VCaP (cell line): ENCODE data around the gene ROMO1.

Experiments
- H3K27ac ChIP-seq: fragments of 450-650 bp; 2 replicates; pipeline ENCODE4 v1.5.1; 2017
- TF ChIP-seq, protein P1 (sequence below): fragments of 450-650 bp; conservative IDR thresholded peaks from 2 replicates; pipeline ENCODE4 v1.5.1; 2017; ENCODE audit warnings: mild to moderate bottlenecking, moderate library complexity

Gene ROMO1

DNA sequence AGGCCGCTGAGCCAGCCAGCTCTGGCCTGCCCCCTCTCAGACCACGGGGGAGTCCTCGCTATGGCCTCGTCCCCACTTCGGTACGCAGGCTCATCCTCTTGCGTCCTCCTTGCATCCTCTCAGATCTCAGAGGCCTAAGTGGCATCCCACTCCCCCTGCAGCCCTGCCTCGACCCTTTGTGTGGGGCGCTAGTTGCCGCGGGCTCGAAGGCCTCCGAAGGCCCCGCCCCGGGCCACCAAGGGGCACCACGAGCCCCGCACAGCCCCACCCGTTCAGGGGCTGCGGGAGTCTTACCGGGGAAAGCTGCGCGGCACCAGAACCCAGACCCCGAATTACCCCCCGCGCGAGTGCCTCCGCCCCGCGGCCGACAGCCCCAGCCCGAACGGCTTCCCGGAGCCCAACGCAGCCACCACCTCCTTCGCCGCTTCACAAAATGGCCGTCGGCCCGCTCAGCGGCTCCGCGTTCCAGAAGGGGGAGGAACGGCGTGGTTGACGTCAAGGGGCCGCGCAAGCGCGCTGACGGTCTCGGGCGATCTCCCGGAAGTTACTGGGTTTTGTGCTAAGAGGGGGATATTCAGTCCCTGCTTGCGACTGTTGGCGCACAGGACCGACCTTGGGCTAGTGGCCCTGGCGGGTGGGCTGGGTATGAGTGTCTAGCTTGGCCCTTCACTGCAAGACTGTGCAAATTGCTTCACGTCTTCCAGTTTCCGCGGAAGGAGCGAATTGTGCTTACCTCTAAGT lies 34.6 kb upstream of the ROMO1 start, which contains the start of the genes CPNE1 and RBM12:
TSS of gene CPNE1 (minus strand) at position 435 of the 741 bp plus-strand sequence. CDS start 31,977 bp downstream, outside the sequence.
TSS of gene RBM12 (minus strand) at position 435 of the 741 bp plus-strand sequence. CDS start 9,578 bp downstream, outside the sequence.
- TF ChIP-seq, protein P1, sequence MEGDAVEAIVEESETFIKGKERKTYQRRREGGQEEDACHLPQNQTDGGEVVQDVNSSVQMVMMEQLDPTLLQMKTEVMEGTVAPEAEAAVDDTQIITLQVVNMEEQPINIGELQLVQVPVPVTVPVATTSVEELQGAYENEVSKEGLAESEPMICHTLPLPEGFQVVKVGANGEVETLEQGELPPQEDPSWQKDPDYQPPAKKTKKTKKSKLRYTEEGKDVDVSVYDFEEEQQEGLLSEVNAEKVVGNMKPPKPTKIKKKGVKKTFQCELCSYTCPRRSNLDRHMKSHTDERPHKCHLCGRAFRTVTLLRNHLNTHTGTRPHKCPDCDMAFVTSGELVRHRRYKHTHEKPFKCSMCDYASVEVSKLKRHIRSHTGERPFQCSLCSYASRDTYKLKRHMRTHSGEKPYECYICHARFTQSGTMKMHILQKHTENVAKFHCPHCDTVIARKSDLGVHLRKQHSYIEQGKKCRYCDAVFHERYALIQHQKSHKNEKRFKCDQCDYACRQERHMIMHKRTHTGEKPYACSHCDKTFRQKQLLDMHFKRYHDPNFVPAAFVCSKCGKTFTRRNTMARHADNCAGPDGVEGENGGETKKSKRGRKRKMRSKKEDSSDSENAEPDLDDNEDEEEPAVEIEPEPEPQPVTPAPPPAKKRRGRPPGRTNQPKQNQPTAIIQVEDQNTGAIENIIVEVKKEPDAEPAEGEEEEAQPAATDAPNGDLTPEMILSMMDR = no peak
- H3K27ac ChIP-seq = peak within 1 kb of the TSS; percentile 97

DNA sequence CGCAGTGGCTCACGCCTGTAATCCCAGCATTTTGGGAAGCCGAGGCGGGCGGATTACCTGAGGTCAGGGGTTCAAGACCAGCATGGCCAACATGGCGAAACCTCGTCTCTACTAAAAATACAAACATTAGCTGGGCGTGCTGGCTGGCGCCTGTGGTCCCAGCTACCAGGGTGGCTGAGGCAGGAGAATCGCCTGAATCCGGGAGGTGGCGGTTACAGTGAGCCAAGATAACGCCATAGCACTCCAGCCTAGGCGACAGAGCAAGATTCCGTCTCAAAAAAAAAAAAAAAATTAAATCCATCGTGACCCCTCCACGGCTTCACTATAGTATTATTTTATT lies 33.3 kb upstream of the ROMO1 start:
- peak overlapping the region; percentile 97 for H3K27ac ChIP-seq
- TF ChIP-seq, protein P1 = no peak

DNA sequence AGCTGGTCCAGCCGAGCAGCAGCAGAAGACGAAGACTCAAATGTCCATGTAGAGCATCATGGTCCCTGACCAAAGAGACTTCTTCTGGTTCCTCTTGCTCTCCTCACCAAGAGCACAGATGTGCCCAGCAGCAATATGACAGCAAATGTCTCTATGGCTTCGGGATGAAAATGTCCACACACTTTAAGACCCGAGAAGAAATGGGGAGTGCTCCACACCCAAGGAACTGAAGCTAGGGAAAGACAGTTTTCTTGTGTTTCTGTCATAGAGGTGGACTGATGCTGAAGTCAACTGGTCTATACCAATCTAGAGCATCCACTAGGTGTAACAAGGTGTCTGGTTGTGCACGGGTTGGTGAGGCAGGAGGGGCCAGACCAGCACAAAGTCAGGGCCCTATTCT lies 30.0 kb upstream of the ROMO1 start:
- TF ChIP-seq, protein P1 = no peak
- no peak overlapping the region for H3K27ac ChIP-seq

DNA sequence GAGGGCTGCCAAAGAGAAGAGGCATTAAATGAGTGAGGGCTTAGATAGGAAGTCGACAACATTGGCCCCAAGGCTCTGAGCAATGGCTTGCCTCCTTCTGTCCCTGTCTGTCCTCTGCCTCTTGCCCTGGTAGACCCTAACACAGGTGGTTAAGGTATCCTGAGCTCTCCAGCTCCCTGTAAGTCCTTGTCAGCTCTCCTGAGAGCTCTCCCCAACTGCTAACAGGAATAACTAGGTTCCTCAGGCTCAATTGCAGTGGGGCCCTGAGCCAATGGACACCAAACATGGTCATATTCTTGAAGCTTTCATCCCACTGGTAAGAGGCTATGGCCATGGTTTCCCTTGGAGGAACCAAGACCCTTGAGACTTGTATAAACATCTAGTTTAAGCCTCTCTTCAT lies 29.5 kb upstream of the ROMO1 start:
- TF ChIP-seq, protein P1 = no peak
- H3K27ac ChIP-seq = no peak overlapping the region

DNA sequence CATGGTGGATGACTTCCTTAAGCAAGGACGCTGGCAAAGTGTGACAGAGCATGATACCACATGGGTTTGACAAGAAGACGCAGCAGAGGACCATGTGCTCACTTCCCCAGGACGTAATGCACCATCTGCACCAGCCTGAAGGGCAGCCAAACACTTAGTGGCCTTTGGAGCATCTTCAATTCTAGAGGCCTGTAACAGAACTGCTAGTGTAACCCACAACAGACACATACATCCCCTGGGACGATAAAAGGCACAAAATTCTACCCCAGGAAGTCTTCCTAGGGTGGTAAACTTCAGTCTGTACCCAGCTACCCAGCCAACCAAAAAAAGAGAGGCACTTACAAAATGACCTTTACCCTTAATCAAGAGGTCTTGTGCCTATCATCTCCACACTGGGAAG lies 25.3 kb upstream of the ROMO1 start:
- H3K27ac ChIP-seq = no peak overlapping the region
- TF ChIP-seq, protein P1 = no peak

DNA sequence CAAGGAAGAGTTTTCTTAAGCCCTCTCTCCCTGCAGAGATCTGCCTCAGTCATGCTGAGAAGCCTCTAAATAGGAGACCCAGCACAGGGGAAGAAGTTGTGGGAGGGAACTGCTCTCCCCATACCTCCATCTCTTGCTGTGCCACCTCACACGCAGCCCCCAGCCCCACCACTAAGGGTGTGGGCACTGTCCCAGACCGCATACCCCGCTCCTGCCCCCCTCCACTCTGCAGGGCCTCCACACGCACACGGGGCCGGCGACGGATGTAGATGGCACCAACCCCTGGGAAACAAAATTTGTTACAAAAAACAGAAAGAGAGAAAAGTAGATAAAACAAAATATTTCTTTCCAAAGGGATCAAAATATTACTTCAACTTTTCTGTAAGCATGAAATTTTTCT lies 24.3 kb upstream of the ROMO1 start:
- TF ChIP-seq, protein P1 = no peak
- no peak overlapping the region for H3K27ac ChIP-seq

DNA sequence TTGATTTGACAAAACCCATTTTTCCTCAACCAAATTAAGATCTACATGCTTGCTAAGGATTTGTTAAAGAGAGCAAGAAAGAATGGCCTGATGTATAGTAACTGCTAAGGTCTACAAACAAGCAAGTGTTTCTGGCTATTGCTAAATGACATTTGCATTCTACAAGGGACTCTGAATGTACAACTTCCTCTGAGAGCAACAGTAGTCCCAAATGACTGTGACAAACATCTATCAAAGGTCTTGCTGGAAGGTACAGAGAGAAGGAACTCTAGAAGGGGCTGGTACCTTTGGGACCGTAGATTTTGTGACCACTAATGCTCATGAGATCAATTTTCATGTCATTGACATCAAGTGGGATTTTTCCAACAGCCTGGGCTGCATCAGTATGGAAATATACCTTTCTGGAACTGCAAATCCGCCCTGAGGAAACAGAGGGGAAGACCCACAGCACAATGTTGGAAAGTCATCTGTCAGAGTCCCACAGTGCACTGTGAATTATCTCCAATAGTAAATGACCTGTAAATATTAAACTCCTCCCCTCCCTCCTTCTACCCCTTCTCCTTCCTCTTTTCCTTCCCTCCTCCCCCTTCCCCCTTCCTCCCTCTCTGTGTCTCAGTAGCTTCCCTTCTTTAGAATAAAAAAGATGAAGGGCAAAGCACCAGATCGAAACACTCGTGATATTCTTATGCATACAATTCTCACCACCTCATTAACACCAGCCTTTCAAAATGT lies 18.6 kb upstream of the ROMO1 start:
- TF ChIP-seq, protein P1 = no peak
- H3K27ac ChIP-seq = no peak overlapping the region
